Caco-2 (cell line): ENCODE data around the gene RHCG. TPM values are rescaled to one million over a fixed set of nuclear protein-coding genes. Genes with fewer than 3 reads are reported as not detected.

Experiments
- BruUV-seq: library from RNA; stranded (reverse); fragments of 400-500 nt; replicated peaks from 2 replicates; lab custom pipeline; 2021; lab: Mats Ljungman, UMichigan
- CTCF ChIA-PET: fragments of 300-600 bp; sonication (Branson Sonifier 250); formaldehyde crosslinking; loops from one replicate; lab custom pipeline; 2022; ENCODE audit warnings: antibody characterized with exemption; lab: Charles Lee
- POLR2A ChIA-PET: fragments of 300-600 bp; sonication (Branson Sonifier 250); formaldehyde crosslinking; loops from one replicate; lab custom pipeline; 2022; ENCODE audit warnings: antibody characterized with exemption; lab: Charles Lee
- DNase-seq, 2 experiments: peaks; one replicate each; pipeline versions ENCODE4 v3.0.0 to v3.0.0-alpha.2; 2020 to 2022
- H3K27me3 ChIP-seq: replicated peaks from 2 replicates; pipeline ENCODE4 v1.6.0; 2011; ENCODE audit warnings: low read length; ENCODE audit not compliant: control insufficient read depth, insufficient read depth
- H3K36me3 ChIP-seq: 2 replicates; pipeline ENCODE4 v1.5.1; 2011; ENCODE audit warnings: low read length; ENCODE audit not compliant: control insufficient read depth, insufficient read depth
- H3K4me1 ChIP-seq: fragments of 250-450 bp; sonication (Bioruptor Pico); 2 replicates; pipeline ENCODE4 v1.5.1; 2020; ENCODE audit warnings: mild to moderate bottlenecking
- H3K4me3 ChIP-seq: 2 replicates; pipeline ENCODE4 v1.5.1; 2011; ENCODE audit warnings: low read depth, mild to moderate bottlenecking, control low read depth, low read length
- H3K9me3 ChIP-seq: fragments of 250-450 bp; sonication (Bioruptor Pico); 2 replicates; pipeline ENCODE4 v1.5.1; 2020; ENCODE audit warnings: mild to moderate bottlenecking, moderate library complexity
- H3K27ac Mint-ChIP-seq: one replicate; pipeline ENCODE4 v1.8.0; 2022; ENCODE audit warnings: mixed read lengths; ENCODE audit not compliant: unreplicated experiment
- H3K27me3 Mint-ChIP-seq: one replicate; pipeline ENCODE4 v1.8.0; 2022; ENCODE audit warnings: mixed read lengths; ENCODE audit not compliant: insufficient read depth, unreplicated experiment
- H3K36me3 Mint-ChIP-seq: one replicate; pipeline ENCODE4 v1.8.0; 2022; ENCODE audit warnings: mild to moderate bottlenecking, mixed read lengths; ENCODE audit not compliant: insufficient read depth, unreplicated experiment
- H3K4me1 Mint-ChIP-seq: one replicate; pipeline ENCODE4 v1.8.0; 2022; ENCODE audit warnings: low read depth, mixed read lengths; ENCODE audit not compliant: unreplicated experiment
- H3K4me3 Mint-ChIP-seq: one replicate; pipeline ENCODE4 v1.8.0; 2022; ENCODE audit warnings: mild to moderate bottlenecking, moderate library complexity, mixed read lengths; ENCODE audit not compliant: unreplicated experiment
- H3K9me3 Mint-ChIP-seq: one replicate; pipeline ENCODE4 v1.8.0; 2022; ENCODE audit warnings: mixed read lengths; ENCODE audit not compliant: unreplicated experiment
- intact Hi-C: fragments of 100-400 bp; cut with micrococcal nuclease; formaldehyde crosslinking; loops from one replicate; pipeline ENCODE4 v1.10.0; 2022; ENCODE audit not compliant: unreplicated experiment
- total RNA-seq: library from RNA; stranded (reverse); gene quantifications from 2 replicates; pipeline ENCODE4 v1.2.3, GENCODE V29; 2022
- TF ChIP-seq, protein P1 (sequence below), 2 experiments: fragments of 200-600 bp in 1 of 2; IDR thresholded peaks; 1 replicate in 1 of 2; 2 replicates in 1 of 2; pipeline versions ENCODE4 v1.5.1 to v1.8.0; 2011 to 2022; ENCODE audit warnings: antibody characterized with exemption in 1 of 2, control low read depth in 1 of 2, inconsistent platforms in 1 of 2, low read depth in 1 of 2, low read length in 1 of 2, mild to moderate bottlenecking in 1 of 2, moderate library complexity in 1 of 2; ENCODE audit not compliant: insufficient read depth in 1 of 2, severe bottlenecking in 1 of 2, unreplicated experiment in 1 of 2

The RHCG gene
- total RNA-seq, 1 experiment from 2014 or later: not detected

DNA sequence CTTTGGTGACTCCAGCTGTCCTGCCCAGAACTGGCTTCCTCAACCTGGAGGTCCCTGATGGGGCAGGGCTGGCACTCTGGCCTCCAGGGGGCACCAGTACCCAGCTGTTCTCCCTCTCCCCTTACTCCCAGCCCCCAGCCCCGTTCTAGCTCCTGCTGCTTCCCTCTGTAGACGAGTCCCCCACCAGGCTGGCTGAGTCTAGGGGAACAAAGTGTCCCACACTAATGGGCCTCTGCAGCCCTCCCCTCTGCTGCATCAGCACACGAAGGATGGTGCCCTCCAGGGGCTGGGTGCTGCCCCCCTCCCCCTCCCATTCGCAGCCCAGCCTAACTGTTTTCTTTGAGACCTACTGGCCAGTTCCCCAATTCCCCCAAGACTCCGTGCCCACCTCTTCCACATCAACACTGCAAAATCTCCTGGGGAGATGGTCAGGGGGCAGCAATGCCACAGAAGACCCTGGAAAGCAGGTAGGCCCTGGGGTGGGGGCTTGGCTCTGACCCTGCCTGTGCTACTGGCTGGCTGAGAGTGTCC, 4.2 kb downstream of the RHCG start:
- TF ChIP-seq, protein P1, sequence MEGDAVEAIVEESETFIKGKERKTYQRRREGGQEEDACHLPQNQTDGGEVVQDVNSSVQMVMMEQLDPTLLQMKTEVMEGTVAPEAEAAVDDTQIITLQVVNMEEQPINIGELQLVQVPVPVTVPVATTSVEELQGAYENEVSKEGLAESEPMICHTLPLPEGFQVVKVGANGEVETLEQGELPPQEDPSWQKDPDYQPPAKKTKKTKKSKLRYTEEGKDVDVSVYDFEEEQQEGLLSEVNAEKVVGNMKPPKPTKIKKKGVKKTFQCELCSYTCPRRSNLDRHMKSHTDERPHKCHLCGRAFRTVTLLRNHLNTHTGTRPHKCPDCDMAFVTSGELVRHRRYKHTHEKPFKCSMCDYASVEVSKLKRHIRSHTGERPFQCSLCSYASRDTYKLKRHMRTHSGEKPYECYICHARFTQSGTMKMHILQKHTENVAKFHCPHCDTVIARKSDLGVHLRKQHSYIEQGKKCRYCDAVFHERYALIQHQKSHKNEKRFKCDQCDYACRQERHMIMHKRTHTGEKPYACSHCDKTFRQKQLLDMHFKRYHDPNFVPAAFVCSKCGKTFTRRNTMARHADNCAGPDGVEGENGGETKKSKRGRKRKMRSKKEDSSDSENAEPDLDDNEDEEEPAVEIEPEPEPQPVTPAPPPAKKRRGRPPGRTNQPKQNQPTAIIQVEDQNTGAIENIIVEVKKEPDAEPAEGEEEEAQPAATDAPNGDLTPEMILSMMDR (IDR thresholded peaks at IDR 0.05; ENCODE audit: insufficient read depth in 1 of 2, low read depth in 1 of 2, low read length in 1 of 2, severe bottlenecking in 1 of 2, unreplicated experiment in 1 of 2): peak; percentile 30 to 59
- BruUV-seq: no TSS peak
- Histone ChIP-seq H3K36me3 (no peaks in the 10 kb centered on the region), H3K27me3 (0 out of 2 replicates have a peak, but pooled peaks cover 1% of the 10 kb centered on the region), H3K4me1 (no peaks in the 10 kb centered on the region), H3K4me3 (no peak overlapping the region), H3K9me3 (no peaks in the 10 kb centered on the region)
- H3K4me1 Mint-ChIP-seq: no peaks in the 10 kb centered on the region
- H3K27me3 Mint-ChIP-seq: peaks cover 9% of the 10 kb centered on the region
- CTCF ChIA-PET: interaction anchor here (0.7 to 0.9 kb wide), 2 partner anchors 17 to 83 kb away, joined by 3 to 12 read pairs; partner anchors contain the start of gene TICRR
- H3K9me3 Mint-ChIP-seq: no peaks in the 10 kb centered on the region
- no peak overlapping the region for H3K27ac Mint-ChIP-seq
- H3K36me3 Mint-ChIP-seq: no peaks in the 10 kb centered on the region
- peak in 1 of 2 experiments; percentile 56 for DNase-seq
- intact Hi-C loops: loop anchor here (1.0 kb wide), 1 partner anchor 64 kb away; no protein-coding TSS in a partner anchor
- POLR2A ChIA-PET: no interaction called here
- H3K4me3 Mint-ChIP-seq: no peak overlapping the region

DNA sequence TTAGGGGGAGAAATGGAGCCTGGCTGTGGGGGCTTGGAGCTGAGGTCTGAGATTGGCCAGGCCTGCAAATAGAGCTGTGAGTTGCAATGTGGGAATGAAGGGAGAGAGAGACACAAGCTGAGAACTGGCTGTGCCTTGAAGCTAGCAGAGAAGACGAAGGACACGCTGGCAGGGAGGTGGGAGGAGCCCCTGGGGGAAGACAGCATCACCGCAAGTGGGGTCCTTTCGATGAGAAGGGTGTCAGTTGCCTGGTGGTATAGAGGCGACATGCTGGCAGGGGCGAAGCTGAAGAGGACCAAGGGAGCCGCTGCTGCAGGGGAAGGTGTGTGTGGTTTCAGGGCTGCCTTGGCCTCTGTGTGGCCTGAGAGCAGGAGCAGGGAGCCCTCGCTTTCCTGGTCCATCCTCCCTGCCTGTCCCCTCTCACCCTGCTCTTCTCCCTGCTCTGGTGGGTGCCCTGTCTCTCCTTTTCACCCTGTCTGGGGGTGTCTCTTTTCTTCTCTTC, 5.5 kb downstream of the RHCG start:
- DNase-seq: no peak
- Mint-ChIP-seq H3K4me3 (no peak overlapping the region), H3K27me3 (peaks cover 12% of the 10 kb centered on the region), H3K36me3 (no peaks in the 10 kb centered on the region), H3K9me3 (no peaks in the 10 kb centered on the region), H3K4me1 (no peaks in the 10 kb centered on the region), H3K27ac (no peak overlapping the region)
- Histone ChIP-seq H3K27me3 (0 out of 2 replicates have a peak, but pooled peaks cover 1% of the 10 kb centered on the region), H3K9me3 (no peaks in the 10 kb centered on the region), H3K4me1 (no peaks in the 10 kb centered on the region), H3K36me3 (no peaks in the 10 kb centered on the region), H3K4me3 (no peak overlapping the region)
- no TSS peak for BruUV-seq
- ChIA-PET POLR2A (no interaction called here), CTCF (interaction anchor here (0.6 to 1.1 kb wide), 2 partner anchors 64 to 1163 kb away, joined by 3 to 7 read pairs; no protein-coding TSS in a partner anchor)
- TF ChIP-seq, protein P1 (IDR thresholded peaks at IDR 0.05; ENCODE audit: insufficient read depth in 1 of 2, low read depth in 1 of 2, low read length in 1 of 2, severe bottlenecking in 1 of 2, unreplicated experiment in 1 of 2): no peak
- intact Hi-C loops: no loop called here

DNA sequence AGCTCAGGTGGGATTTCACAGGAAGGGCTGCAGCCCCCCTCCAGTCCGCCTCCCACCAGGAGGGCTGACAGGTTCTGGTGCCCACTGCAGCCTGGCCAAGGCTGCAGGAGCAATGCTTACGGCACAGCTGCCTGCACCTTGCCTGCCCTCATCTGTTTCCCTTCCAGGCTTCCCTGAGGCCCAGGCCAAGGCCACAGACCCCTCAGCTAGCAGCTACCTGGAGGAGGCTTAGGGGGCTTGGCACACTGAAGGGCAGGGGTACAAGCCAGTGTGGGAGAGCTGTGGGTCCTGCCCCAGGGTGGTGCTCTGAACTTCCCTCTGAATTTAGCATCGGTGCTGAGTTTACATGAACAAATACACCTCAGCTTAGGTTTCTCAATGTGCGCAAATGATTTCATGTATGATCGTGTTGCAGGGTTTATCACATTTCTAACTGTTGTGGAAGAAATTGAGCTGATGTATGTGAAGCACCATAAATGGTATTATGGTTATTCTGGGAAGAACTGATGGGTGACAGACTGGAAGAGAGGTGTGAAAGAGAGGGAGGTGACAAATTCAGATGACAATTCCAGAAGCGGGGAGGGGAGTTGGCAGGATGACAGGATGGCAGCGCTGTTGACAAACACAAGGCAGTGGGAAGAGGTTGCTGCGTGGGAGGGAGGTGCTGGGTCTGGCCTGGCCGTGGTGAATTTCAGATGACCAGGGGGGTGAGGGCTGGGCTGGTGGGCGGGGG, 6.1 kb downstream of the RHCG start:
- ChIA-PET CTCF (interaction anchor here (0.6 to 1.3 kb wide), 4 partner anchors 48 to 1164 kb away, joined by 3 to 7 read pairs (median 3); no protein-coding TSS in a partner anchor), POLR2A (no interaction called here)
- intact Hi-C loops: no loop called here
- H3K27me3 Mint-ChIP-seq: peaks cover 15% of the 10 kb centered on the region
- H3K4me1 ChIP-seq: no peaks in the 10 kb centered on the region
- no peaks in the 10 kb centered on the region for H3K9me3 ChIP-seq
- no peaks in the 10 kb centered on the region for H3K36me3 Mint-ChIP-seq
- TF ChIP-seq, protein P1 (IDR thresholded peaks at IDR 0.05; ENCODE audit: insufficient read depth in 1 of 2, low read depth in 1 of 2, low read length in 1 of 2, severe bottlenecking in 1 of 2, unreplicated experiment in 1 of 2): no peak
- H3K4me3 ChIP-seq: no peak overlapping the region
- H3K4me3 Mint-ChIP-seq: no peak overlapping the region
- no peaks in the 10 kb centered on the region for H3K9me3 Mint-ChIP-seq
- no peak for DNase-seq
- BruUV-seq: no TSS peak
- H3K36me3 ChIP-seq: no peaks in the 10 kb centered on the region
- no peaks in the 10 kb centered on the region for H3K4me1 Mint-ChIP-seq
- no peak overlapping the region for H3K27ac Mint-ChIP-seq
- 0 out of 2 replicates have a peak, but pooled peaks cover 1% of the 10 kb centered on the region for H3K27me3 ChIP-seq
